GM13976 (cell line): Measurements from ENCODE around the gene LRWD1.
A peak's percentile ranks its signal among the peaks of the same experiment; 100 is the strongest.

Experiments used
- DNase-seq: peaks from one replicate; pipeline ENCODE4 v3.0.0; 2012; ENCODE audit warnings: low spot score
- CTCF ChIP-seq: IDR thresholded peaks from 2 replicates; pipeline ENCODE4 v1.5.1; 2012; ENCODE audit warnings: borderline replicate concordance, mild to moderate bottlenecking; ENCODE audit not compliant: insufficient read depth; ENCODE audit errors: extremely low read depth, missing control alignments, control extremely low read depth
- in situ Hi-C: fragments of 300-500 bp; cut with MboI; formaldehyde crosslinking; loops from one replicate; pipeline ENCODE4 v1.12.0; 2022; ENCODE audit warnings: low sequenced_read_pairs, mixed read lengths, inconsistent platforms; ENCODE audit not compliant: unreplicated experiment

Gene LRWD1

GRCh38 chr7:102439963-102440795, 24.6 kb upstream of the LRWD1 start:
- TF ChIP-seq CTCF, result no peak
- in situ Hi-C loops, result no loop called here
- DNase-seq, result no peak

GRCh38 chr7:102444961-102445673, 19.7 kb upstream of the LRWD1 start:
- no peak for TF ChIP-seq CTCF
- in situ Hi-C loops, result no loop called here

GRCh38 chr7:102445674-102446071, 19.1 kb upstream of the LRWD1 start:
- no peak for TF ChIP-seq CTCF
- in situ Hi-C loops, result no loop called here
- no peak for DNase-seq

More at GRCh38 chr7:102444961-102445673, 19.7 kb upstream of the LRWD1 start:
- peak; percentile 77 for DNase-seq

GRCh38 chr7:102446387-102447156, 18.2 kb upstream of the LRWD1 start:
- in situ Hi-C loops, result no loop called here
- no peak for TF ChIP-seq CTCF
- DNase-seq, result no peak

GRCh38 chr7:102447311-102447710, 17.5 kb upstream of the LRWD1 start:
- DNase-seq, result no peak
- in situ Hi-C loops, result no loop called here
- TF ChIP-seq CTCF, result no peak

- in situ Hi-C loops, result no loop called here
- TF ChIP-seq CTCF, result no peak
- DNase-seq, result no peak
Measured at GRCh38 chr7:102449136-102449535, 15.6 kb upstream of the LRWD1 start.
